NCI-H2107 treated with DMSO at 0.1 percent for 48 hours (cell line): Measurements from ENCODE around the gene NPHP4.

ENCODE experiments used
- DNase-seq: peaks from one replicate; lab custom pipeline; 2025; ENCODE audit not compliant: unreplicated experiment; lab: John Stamatoyannopoulos, UW

Gene NPHP4

DNA sequence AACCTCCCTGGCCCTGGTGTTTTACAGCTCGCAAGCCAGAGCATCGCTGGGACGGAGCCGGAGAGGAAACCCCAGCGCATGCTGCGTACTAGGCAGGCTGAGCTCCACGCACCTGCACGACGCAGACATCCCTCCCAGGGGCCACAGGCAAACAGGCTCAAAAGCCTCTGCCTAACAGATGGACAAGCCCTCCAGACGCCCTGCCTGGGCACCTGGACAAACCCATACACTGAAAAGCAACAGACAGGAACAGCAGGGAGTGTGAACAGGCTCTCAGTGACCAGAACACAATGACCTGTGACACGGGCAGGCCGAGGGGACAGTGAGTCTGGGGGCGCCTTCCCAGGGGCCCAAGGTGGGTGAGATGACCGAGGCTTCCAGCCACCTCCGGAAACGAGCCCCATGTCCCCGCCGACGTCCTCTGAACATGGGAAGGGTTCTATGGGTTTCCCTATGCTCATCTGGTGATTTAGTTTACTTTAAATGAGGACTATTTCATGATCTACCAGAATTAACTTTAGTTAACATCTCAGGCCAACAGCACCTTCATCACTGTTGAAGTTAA is 40.3 kb downstream of the NPHP4 start:
- DNase-seq = no peak

DNA sequence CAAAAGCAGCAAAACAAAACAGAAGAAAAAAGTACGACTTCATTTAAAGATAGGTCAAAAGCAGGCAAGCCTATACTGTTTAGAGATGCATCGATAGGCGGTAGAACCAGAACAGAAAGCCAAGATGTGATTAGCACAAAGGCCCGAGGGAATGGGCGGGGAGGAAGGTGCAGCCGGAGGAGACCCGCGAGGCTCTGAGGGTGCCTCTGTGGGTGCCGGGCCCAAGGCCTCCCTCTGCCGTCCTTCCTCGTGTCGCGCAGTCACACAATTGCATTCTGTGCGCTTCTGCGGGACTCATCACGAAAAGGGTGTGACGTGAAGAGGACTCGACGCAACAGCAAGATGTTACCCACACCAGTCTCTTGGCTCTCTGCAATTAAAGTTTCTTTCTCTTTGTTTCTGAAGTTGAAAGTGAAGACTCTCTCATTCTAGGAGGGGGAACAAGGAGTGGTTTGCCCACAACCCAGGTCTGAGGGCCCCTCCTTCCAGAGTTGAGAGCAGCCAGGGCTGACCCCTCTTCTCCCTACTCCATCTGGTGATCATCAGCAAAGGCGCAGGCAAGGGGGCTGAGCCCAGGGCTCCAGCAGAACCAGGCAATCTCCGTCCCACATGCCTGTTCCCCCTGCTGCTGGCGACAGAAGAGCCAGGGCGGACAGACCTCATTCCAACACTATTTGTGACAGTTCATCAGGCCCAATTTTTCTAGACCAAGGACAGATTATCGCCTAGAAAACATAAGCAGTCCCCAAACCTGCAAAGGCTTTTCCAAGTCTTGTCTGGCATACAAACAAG is 41.0 kb downstream of the NPHP4 start:
- DNase-seq = no peak

DNA sequence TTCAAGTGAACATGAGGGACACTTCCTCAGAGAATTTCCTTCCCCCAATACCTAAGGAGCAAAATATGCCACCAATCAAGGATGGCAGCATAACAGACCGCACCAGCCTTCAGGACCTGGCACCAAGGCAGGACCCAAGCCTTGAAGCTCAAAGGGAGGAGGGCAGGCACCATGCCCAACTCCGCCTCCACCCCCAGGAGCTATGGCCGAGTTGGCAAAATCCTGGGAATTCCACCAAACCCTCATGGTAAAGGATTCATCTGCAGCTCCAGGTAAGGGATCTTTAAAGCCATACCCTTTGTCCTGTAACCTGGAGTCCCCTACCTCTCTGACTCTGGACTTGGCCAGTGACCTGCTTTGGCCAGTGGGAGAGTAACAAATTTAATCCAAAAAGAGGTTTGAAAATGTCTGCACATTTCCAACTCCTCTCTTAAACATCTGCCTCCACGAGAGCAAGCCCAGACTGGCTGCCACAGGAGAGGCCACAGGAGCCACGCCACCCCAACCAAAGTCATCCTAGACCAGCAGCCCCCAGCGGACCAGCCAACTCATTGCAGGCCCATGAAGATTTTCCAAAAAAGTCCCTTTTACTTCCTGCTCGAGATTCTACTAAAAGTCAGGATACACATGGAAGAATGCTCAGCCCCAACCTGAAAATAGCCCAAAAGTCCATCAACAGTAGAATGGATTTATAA is 41.9 kb downstream of the NPHP4 start:
- DNase-seq = no peak

DNA sequence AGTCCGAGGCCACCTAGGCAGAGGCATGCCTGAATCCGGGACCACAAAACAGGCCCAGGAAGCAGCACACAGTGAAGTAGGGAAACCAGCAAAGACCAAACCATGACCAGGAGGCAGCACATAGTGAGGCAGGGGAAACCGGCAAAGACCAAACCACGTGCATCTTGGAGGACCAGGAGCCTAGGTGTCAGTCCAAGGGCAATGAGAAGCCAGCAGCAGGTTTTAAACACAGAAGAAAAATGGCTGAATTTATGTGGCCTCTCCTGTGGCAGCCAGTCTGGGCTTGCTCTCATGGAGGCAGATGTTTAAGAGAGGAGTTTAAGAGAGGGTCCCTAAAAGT is 42.5 kb downstream of the NPHP4 start:
- no peak for DNase-seq

DNA sequence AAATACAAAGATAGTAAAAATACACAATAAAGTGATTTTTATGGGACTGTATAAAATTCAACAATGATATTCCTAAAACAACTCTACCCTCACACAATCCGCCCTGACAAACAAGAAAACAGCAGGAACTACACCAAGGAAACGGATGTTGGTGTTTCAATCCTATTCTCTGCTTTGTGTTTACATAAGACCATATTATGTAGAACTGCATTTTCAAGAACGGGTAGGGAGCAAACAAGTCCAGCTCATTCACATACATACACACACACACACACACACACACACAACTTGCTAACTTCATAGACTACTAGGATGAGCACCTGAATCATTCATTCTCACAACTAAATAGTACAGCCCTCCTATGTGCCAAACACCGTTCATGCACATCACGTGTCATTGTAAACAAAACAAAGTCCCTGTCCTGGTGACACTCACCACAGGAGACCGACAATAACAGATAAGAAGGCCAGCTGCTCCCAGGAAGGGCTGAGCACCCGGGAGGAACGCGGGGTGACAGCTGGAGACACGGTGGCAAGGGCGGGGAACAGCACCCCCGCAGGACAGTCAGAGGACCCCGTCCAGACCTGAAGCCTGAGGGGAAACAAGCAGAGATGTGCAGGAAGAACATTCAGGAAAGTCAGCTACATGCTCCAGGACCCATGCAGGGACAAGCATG is 43.0 kb downstream of the NPHP4 start:
- no peak for DNase-seq

DNA sequence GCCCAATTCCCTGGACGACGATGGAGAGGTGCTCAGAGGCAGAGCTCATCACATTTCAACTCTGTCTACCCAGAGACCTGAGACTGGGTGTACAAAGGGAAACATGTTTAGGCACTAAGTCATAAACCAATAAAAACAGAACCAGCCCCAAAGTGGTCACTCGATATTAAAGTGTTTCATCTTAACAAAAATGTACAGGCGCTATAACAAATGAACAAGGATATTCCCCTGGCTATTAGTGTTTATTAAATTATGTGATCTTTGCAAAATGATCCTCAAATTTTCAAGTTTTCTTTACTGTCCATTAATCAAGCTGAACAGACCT is 43.6 kb downstream of the NPHP4 start:
- no peak for DNase-seq

DNA sequence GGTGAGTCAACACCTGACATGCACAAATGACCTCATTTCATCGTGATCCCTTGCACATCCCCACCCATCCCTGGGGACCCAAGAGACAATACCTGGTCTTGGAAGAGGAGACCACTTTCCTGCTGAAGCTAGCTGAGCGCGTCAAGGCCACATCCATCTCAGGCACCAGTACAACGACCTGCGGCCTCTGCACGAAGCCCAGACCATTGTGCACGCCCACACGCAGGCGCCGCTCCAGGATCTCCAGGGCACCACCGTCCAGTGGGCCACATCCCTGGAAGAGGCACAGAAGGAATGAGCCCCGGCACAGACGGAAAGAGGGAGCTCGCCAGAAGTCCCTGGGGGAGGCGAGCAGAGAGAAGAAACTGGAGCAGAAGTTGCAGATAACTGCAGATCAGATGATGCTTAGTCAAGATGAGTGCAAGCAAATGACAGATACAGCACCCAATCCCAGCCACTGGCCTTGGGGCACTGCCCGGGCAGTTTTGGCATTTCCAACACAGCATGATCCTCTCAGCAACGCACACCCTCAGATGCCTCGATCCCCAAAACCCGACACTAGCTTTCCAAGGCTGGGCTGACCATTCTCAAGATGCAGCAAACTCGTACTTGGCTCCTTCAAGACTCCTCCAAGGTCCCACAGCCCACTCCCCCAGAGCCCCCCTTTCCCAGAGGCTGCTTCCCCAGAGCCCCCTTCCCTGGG is 44.1 kb downstream of the NPHP4 start:
- no peak for DNase-seq

DNA sequence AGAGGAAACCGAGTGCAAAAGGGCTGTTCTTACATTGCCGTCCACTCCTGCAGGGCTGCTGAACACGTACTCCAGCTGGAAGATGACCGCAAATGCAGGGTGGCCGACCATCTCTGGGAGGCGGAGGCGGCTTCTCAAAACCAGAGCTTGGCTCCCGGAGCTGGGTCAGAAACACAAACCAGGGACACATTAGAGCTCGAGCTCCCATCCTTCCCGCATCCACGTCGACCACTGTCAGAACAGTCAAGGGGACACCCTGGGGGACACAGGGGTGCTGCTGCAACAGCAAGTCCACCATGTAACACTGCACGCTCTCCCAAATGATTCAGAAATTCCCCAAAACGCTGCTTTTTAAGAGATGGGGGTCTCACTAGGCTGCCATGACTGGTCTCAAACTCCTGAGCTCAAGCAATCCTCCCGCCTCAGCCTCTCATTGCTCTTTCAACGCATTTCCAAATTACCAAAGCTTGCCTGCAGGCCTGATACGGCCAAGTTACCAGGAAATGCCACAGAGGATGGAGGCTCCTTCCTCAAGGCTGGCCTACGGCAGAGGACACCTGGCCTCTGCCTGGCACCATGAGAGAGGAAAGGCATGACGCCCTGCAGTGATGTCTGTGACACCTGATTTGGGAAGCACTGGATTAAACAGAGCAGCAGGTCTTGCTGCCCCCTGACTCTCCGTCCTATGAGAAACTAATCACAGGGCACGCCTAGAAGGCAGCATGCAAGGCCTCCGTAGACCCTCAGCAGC is 45.0 kb downstream of the NPHP4 start:
- DNase-seq = no peak

DNA sequence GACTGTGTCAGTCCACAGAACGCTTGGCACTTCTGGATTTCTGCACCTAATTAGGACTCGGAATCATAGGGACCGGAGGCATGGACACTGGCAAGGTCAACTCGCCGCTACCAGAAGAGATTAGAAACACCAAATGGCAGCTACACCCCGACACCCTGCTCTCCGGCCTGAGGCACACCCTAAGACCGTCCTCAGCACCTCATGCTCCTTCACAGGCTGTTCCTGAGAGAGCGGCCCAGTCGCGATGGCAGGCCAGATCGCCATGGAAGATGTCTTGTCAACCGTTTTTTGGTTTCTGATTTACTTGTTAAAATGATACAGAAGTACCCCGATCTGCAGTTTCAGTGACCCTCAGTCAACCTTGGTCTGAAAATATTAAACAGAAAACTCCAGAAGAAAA is 46.8 kb downstream of the NPHP4 start:
- DNase-seq = no peak

DNA sequence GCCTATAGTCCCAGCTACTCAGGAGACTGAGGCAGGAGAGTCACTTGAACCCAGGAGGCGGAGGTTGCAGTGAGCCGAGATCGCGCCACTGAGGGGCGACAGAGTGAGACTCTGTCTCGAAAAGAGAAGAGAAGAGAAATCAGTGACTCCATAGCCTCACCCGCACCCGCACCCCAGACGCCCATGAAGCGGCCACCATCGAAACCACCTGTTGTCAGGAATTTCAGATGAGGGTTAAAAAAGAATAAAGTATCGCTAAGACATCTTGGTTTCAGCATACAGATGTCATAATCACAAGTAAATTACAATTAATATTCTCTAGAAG is 47.4 kb downstream of the NPHP4 start:
- no peak for DNase-seq

DNA sequence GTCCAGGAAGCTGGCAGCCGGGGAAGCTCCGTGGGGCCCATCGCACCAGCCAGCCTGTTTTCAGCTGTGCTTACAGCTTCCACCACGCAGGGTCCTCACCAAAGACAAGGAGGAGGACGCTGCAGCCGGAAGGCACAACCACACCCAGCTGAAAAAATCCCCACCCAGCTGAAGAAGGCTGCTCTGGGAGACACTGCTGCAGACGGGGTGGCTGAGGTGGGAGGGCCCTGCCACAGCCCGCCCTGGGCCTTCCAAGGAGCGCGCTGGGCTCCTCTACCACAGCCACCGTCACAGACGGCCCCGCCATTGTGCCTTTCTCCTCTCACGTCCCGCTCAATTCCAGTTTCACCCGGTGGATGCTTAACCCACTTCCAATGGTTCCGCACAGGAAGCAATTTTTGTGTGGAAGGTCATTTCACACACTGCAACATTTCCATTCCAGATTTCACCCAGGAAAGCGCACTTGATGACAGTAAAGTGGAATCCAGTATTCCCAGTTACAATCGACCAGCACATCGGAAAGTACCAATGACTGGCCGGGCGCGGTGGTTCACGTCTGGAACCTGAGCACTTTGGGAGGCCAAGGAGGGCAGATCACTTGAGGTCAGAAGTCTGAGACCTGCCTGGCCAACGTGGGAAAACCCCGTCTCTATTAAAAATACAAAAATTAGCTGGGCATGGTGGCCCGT is 47.9 kb downstream of the NPHP4 start:
- no peak for DNase-seq

DNA sequence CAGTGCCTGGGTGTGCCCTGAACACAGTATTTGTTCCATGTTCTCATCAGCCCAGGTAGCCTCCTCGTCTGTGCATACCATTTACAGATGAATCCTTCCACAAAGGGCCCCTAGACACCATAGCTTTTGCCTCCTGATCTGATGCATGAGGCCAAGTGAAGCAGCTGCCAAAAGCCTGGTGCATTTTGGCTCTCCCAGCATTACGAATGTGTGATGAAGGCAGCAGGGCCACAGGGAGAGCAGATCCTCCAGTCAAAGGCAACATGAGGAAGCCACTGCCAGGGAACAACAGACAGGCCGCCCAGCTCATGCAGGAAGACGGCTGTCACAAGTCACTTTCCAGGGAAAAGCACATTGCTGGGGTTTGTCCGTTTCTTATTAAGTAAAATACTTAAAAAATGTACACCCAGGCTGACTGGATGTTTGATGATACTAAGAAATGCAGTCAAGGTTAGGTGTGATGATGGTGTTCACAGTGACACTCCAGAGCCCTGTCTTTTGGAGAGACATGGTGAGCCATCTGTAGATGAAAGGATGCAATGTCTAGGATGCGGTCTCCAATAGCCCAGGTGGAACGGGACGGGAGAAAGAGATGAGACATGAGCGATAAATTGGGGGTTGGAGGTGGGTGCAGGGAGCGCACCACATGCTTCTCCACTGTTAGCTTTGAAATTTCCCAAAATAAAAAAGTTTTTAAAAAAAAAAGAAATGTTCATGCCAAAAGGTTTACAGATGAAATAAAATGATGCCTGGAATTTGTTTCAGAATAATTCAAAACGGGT is 48.7 kb downstream of the NPHP4 start:
- DNase-seq = no peak

DNA sequence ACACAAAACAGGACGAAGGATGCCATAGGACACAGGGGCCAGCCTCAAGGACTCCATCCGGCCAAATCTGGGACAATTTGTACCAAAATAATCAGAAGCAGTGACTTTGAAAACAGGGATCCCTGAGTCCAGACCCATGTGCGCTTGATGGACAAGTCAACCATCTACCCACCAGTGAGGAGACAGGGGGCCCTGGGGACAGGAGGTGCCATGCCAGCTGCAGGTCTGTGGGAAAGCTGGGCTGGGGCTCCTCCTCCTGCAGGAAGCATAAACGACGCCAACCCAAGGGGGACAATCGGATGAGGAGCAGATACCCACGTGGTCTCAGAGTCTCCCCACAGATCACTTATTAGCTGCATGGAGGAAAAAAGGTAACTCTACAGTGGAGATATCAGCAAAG is 50.6 kb downstream of the NPHP4 start:
- DNase-seq = no peak

DNA sequence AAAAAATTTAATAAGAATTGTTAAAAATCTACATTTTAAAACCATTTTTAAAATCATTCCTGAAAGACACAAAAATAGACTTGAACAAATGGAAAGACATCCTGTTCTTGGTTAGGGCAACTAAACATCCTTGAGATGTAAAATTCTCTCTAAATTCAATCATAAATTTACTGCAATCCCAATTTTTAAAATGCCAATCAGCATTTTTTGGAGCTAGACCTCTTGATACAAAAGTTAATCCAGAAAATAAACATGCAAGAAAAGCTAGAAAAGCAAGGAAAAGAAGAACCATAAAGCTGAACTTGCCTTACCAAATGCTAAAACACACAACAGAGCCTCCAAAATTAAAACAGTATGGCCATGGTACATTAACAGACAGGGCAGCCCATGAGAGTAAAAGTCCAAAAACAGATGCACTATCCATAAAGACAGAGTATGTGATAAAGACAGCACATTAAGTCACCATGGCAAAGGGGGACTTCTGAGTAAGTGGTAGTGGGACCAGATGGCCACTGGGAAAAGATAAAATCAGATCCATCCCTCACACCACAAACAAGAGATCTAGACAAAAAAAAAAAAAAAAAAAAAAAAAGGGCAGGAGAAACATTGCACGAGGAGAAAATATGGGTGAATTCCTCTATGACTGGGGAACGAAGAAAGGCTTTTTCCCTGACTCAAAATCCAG is 51.4 kb downstream of the NPHP4 start:
- no peak for DNase-seq

DNA sequence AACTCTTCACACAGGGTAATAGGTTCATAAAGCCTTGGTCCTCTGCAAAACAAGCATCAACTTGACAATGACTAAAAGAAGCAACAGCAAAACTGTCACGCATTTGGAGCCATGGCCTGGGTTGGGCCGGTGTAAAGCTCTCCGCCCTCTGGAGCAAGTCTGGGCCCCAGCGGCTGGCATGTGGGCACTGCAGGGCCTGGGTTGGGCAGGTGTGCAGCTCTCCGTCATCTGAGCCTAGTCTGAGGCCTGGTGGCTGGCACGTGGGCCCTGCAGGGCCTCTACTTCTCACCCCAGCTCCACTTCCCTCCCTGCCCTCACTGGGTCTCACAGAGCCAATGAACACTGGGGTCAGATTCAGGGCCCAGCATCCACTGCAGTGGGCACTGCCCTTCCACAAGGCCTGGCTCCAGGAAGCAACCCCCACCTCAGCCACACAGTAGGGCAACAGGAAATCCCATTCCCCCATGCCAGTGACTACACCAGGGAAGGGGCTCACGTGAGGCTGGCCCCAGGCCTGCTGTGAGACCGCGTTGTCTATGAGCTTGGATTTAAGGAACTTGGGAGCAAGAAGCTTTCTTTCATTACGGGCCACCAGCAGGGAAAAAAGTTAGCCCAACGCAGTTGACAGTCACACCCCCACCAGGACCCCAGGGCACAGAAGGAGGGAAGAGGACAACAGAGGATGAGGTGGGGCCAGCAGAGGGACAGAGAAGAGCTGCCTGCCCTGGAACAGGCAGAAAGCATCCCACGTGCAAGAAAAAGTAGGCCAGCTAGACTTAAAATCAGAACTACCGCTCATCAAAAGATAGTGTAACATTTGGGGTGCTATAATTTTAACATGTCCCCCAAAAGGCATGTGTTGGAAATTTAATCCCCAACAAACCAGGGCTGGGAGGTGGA is 52.7 kb downstream of the NPHP4 start:
- DNase-seq = no peak

DNA sequence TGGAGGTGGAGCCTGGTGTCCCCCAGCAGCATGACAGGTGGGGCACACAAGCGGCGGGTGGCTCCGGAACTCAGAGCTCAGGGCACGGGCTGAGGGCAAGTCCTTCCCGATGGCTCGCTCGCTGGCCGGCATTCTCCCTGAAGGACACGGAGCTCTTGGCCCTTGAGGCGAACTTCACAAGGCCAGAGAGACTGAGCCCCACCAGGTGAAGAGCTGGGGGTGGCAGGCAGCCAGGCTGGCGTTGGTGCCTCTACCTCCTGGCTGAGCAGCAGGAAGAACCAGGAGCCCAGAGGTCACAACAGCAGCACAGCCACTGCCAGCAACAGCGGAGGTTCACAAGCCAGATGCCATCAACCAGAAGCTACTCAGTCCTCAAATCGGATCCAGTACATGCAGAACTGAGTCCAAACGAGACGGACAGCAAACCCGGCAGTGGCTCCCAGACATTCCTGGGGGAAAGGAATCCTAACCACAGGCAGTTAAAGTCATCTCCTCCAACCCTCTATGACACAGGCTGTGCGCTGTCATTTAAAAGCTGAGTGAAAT is 54.1 kb downstream of the NPHP4 start:
- no peak for DNase-seq

DNA sequence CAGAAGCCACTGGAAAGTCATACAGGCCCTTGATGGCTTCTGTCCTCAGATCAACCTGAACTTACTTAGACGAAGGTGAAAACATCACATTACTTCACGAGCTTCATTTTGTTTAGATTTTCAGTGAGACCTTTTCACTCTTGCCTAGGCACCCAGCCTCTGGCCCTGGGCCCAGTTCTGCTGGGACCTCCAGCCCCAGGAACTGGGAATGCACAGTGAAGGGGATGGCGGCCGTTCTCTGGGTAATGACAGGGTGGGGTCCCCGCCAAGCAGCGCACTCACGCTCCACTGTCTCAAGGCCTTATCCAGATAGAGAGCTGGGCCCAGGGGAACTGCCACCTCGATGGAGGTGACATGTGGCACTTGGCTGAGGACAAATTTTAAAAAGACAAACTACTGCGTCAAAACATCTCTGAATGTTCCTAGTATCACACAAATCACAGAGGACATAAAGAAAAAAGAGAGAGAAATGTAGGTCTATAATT is 54.8 kb downstream of the NPHP4 start:
- no peak for DNase-seq
